Testis (tissue), 3 donors: Measurements from ENCODE around the gene KCNJ15. TPM values are rescaled to one million over a fixed set of nuclear protein-coding genes. Genes with fewer than 3 reads are reported as not detected.

Experiments
- DNase-seq: peaks from one replicate; pipeline ENCODE4 v3.0.0-alpha.2; 2019
- H3K27ac ChIP-seq, 2 donors: fragments of 200-600 bp; sonication (generic); one replicate each; pipeline ENCODE4 v1.5.1; 2019
- H3K27me3 ChIP-seq: fragments of 200-600 bp; sonication (generic); one replicate; pipeline ENCODE4 v1.5.1; 2019
- H3K36me3 ChIP-seq: fragments of 200-600 bp; sonication (generic); one replicate; pipeline ENCODE4 v1.5.1; 2017; ENCODE audit warnings: low read depth; ENCODE audit errors: missing control alignments
- H3K4me1 ChIP-seq: fragments of 200-600 bp; sonication (generic); one replicate; pipeline ENCODE4 v1.5.1; 2019
- H3K4me3 ChIP-seq, 2 donors: fragments of 200-600 bp; sonication (generic); one replicate each; pipeline ENCODE4 v1.5.1; 2017 to 2019
- H3K9me3 ChIP-seq: fragments of 200-600 bp; sonication (generic); one replicate; pipeline ENCODE4 v1.5.1; 2017
- CTCF ChIP-seq, 3 experiments: fragments of 450-650 bp in 2 of 3; fragments of 200-600 bp in 1 of 3; sonication (generic) in 1 of 3; IDR thresholded peaks; one replicate each; pipeline ENCODE4 v1.5.1; 2016 to 2019; ENCODE audit warnings: antibody characterized with exemption in 3 of 3, mild to moderate bottlenecking in 2 of 3, moderate library complexity in 1 of 3
- POLR2A ChIP-seq: fragments of 450-650 bp; IDR thresholded peaks from one replicate; pipeline ENCODE4 v1.6.1; 2017; ENCODE audit warnings: antibody characterized with exemption, mild to moderate bottlenecking, moderate library complexity
- WGBS, 2 donors: methylation state at CpG; one replicate each; pipeline ENCODE4 v1.1.5; 2018; 5-methylcytosine and 5-hydroxymethylcytosine counted together
- intact Hi-C: fragments of 100-400 bp; cut with DNase I; formaldehyde crosslinking; loops from one replicate; pipeline ENCODE4 v1.15.1; 2023; ENCODE audit warnings: low total_unique reads
- polyA plus RNA-seq: library from polyadenylated mRNA; stranded (reverse); fragments of 350-450 nt; fragmentation: Illumina TruSeq; extraction: RNeasy Lipid Tissue Mini Kit (QIAGEN cat#74804); gene quantifications from one replicate; pipeline ENCODE4 v1.2.3, GENCODE V29; 2014; ENCODE audit warnings: low read depth, low replicate concordance; ENCODE audit not compliant: insufficient read depth
- total RNA-seq, 2 donors: library from RNA; depleted of rRNA; stranded (reverse); fragments of >200 nt; gene quantifications; one replicate each; pipeline ENCODE4 v1.2.3, GENCODE V29; 2016

KCNJ15 gene
- total and polyA plus RNA-seq, 3 donors from 2014 or later: 4.9 to 13.0 (median 6.4) TPM

- 88 to 94% methylated on average over 8 of the region's 8 CpGs for WGBS, 2 donors
- H3K4me1 ChIP-seq: no peaks in the 10 kb centered on the region
- H3K9me3 ChIP-seq: no peaks in the 10 kb centered on the region
- no peaks in the 10 kb centered on the region for H3K27me3 ChIP-seq
- H3K4me3 ChIP-seq: no peak overlapping the region
- no peak for DNase-seq
- no peak overlapping the region for H3K27ac ChIP-seq
- no peak for TF ChIP-seq POLR2A
- no peak for TF ChIP-seq CTCF (IDR thresholded peaks at IDR 0.05)
- intact Hi-C loops: no loop called here
- H3K36me3 ChIP-seq: no peaks in the 10 kb centered on the region
Measured at GRCh38 chr21:38299671-38300070, 42.9 kb downstream of the KCNJ15 start.

DNA sequence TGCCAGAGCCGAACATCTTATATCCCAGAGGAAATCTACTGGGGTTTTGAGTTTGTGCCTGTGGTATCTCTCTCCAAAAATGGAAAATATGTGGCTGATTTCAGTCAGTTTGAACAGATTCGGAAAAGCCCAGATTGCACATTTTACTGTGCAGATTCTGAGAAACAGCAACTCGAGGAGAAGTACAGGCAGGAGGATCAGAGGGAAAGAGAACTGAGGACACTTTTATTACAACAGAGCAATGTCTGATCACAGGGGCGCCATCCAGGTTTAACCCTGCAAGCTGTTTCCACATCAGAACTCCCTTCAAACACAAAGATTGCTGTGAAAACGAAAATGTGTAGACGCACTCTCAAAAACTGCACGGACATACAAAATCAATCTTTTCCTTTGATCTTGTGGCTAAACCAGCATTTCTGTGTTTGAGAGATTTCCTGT is 43.4 kb downstream of the KCNJ15 start:
- H3K9me3 ChIP-seq: no peaks in the 10 kb centered on the region
- no peaks in the 10 kb centered on the region for H3K27me3 ChIP-seq
- WGBS, 2 donors: 69 to 72% methylated on average over 7 of the region's 7 CpGs
- no peak for TF ChIP-seq POLR2A
- no peak for TF ChIP-seq CTCF (IDR thresholded peaks at IDR 0.05)
- no peak for DNase-seq
- no peaks in the 10 kb centered on the region for H3K4me1 ChIP-seq
- no peak overlapping the region for H3K27ac ChIP-seq
- H3K36me3 ChIP-seq: no peaks in the 10 kb centered on the region
- intact Hi-C loops: no loop called here
- no peak overlapping the region for H3K4me3 ChIP-seq

DNA sequence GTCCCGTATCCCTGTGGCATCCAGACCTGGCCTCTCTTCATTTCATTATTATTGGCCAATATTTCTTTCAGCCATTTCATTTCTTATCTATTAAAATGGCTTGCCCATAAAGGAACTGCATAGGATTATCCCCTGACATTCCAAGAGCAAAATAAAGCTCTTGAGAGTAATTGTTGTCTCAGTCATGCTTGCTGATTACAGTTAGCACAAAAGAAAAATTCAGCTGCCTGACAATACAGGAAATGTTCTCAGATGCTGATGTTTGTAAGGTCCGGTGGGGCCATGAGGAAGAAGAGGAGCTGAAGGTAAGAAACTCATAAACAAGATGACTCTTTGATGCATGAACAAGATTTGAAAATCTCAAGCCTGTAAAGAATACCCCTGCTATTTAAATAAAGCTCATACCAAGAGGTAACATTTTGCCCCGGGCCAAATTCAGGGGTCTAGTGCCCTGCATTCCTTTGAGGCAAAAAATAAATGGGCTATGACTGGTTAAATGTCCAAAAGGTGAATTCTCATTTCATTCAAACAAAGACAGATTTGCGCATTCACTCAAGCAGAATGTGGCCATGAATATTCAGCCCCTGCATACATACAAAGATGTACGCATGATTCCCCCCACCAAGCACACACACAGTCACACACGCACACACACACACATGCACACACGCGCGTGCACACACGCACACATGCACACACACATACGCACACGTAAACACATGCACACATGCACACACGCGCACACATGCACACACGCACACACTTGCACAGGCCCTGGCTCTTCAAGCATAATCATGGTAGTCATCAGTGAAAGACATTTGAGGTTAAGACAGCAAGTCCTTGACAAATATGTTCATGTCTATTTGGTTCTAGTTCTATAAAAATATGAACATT is 44.8 kb downstream of the KCNJ15 start:
- H3K4me3 ChIP-seq: no peak overlapping the region
- intact Hi-C loops: no loop called here
- DNase-seq: no peak
- H3K4me1 ChIP-seq: peaks cover 7% of the 10 kb centered on the region
- 86 to 87% methylated on average over 15 of the region's 15 CpGs for WGBS, 2 donors
- TF ChIP-seq CTCF (IDR thresholded peaks at IDR 0.05) (no peak), POLR2A (no peak)
- H3K27ac ChIP-seq: no peak overlapping the region
- no peaks in the 10 kb centered on the region for H3K36me3 ChIP-seq
- H3K27me3 ChIP-seq: no peaks in the 10 kb centered on the region
- no peaks in the 10 kb centered on the region for H3K9me3 ChIP-seq

DNA sequence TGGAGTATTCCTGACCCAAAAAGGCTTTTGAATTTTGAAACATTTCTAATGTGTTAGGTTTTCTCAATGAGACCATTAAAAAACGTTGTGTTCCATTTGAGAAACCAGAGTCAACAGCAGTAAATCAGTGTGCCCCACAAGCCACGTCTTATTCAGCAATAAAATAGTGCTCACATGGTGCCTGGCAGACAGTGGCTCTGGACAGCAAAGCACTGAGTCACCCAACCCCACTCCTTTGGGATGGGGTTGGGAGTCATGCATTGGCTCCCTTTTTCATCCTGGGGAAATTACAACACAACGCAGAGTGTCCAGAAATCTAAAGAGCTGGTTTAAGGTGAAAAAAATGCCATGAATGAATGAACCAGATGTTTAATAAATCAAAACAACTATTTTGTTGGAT is 46.5 kb downstream of the KCNJ15 start:
- Histone ChIP-seq H3K27me3 (no peaks in the 10 kb centered on the region), H3K4me3 (no peak overlapping the region), H3K9me3 (no peaks in the 10 kb centered on the region), H3K4me1 (peaks cover 15% of the 10 kb centered on the region), H3K27ac (no peak overlapping the region), H3K36me3 (no peaks in the 10 kb centered on the region)
- TF ChIP-seq CTCF (IDR thresholded peaks at IDR 0.05): no peak
- TF ChIP-seq POLR2A: no peak
- WGBS, 2 donors: 59 to 61% methylated on average over 3 of the region's 3 CpGs
- intact Hi-C loops: no loop called here
- no peak for DNase-seq
